ENCODE data around the gene PHYKPL.

GRCh38 chr5:178211095-178212048 is 21.2 kb downstream of the PHYKPL start:
- no peak for TF ChIP-seq CTCF (IDR thresholded peaks at IDR 0.05)
- no peak for TF ChIP-seq POLR2A (IDR thresholded peaks at IDR 0.05)
